B cell (primary cell): ENCODE data around the gene TTC14. TPM values are rescaled to one million over a fixed set of nuclear protein-coding genes. Genes with fewer than 3 reads are reported as not detected.

Experiments used
- ATAC-seq: fragments of 200-7000 bp; cut with Tn5 transposase; one replicate; pipeline ENCODE4 v1.10.0; 2021; ENCODE audit warnings: low read depth, mild to moderate bottlenecking, moderate number of reproducible peaks, moderate library complexity
- CTCF ChIA-PET: fragments of 350-600 bp; sonication (Branson Sonifier 250); formaldehyde crosslinking; loops from one replicate; lab custom pipeline; 2021; ENCODE audit warnings: antibody characterized with exemption, inconsistent platforms; lab: Charles Lee
- POLR2A ChIA-PET: fragments of 350-600 bp; sonication (Branson Sonifier 250); formaldehyde crosslinking; loops from one replicate; lab custom pipeline; 2021; ENCODE audit warnings: antibody characterized with exemption; lab: Charles Lee
- DNase-seq: peaks from one replicate; pipeline ENCODE4 v3.0.0; 2013
- H2AFZ ChIP-seq: 2 replicates; pipeline ENCODE4 v1.6.1; 2012; ENCODE audit warnings: mild to moderate bottlenecking, low read depth, low read length; ENCODE audit not compliant: insufficient read depth, poor library complexity, severe bottlenecking
- H3K27ac ChIP-seq, 2 donors: 1 replicate in 1 of 2; 2 replicates in 1 of 2; pipeline ENCODE4 v1.5.1; 2012 to 2013; ENCODE audit warnings: low read length in 2 of 2, mild to moderate bottlenecking in 2 of 2, moderate library complexity in 1 of 2
- H3K27me3 ChIP-seq, 4 experiments: fragments of 200-600 bp in 1 of 4; sonication (generic) in 1 of 4; replicated peaks in 1 of 4; 1 replicate in 2 of 4; 2 replicates in 2 of 4; pipeline versions ENCODE4 v1.6.1 to v1.7.0; 2013 to 2016; ENCODE audit warnings: low read length in 3 of 4, mild to moderate bottlenecking in 2 of 4, mixed read lengths in 1 of 4, moderate library complexity in 1 of 4; ENCODE audit not compliant: insufficient read depth in 4 of 4, control insufficient read depth in 3 of 4; ENCODE audit errors: control extremely low read depth in 1 of 4
- H3K36me3 ChIP-seq, 2 experiments: replicated peaks in 1 of 2; 1 replicate in 1 of 2; 2 replicates in 1 of 2; pipeline versions ENCODE4 v1.6.1 to v1.7.1; 2013; ENCODE audit warnings: low read length in 1 of 2; ENCODE audit not compliant: insufficient read depth in 2 of 2, control insufficient read depth in 1 of 2; ENCODE audit errors: control extremely low read depth in 1 of 2, extremely low read depth in 1 of 2
- H3K4me1 ChIP-seq, 2 donors: fragments of 200-600 bp in 1 of 2; sonication (generic) in 1 of 2; 1 replicate in 1 of 2; 2 replicates in 1 of 2; pipeline versions ENCODE4 v1.5.1 to v1.6.1; 2013 to 2017; ENCODE audit warnings: low read length in 2 of 2; ENCODE audit not compliant: control insufficient read depth in 2 of 2, insufficient read depth in 2 of 2
- H3K4me2 ChIP-seq: replicated peaks from 2 replicates; pipeline ENCODE3; 2012; ENCODE audit warnings: mild to moderate bottlenecking, low read depth, low read length; ENCODE audit not compliant: poor library complexity, severe bottlenecking
- H3K4me3 ChIP-seq, 5 experiments: fragments of 200-600 bp in 1 of 5; sonication (generic) in 1 of 5; 1 replicate in 3 of 5; 2 replicates in 2 of 5; pipeline versions ENCODE4 v1.5.1 to v1.7.0; 2011 to 2016; ENCODE audit warnings: low read length in 4 of 5, mild to moderate bottlenecking in 4 of 5, low read depth in 2 of 5, control low read depth in 1 of 5, moderate library complexity in 1 of 5; ENCODE audit not compliant: insufficient read depth in 1 of 5; ENCODE audit errors: control extremely low read depth in 1 of 5, extremely low read depth in 1 of 5
- H3K79me2 ChIP-seq: fragments of 200-600 bp; sonication (generic); one replicate; pipeline ENCODE4 v1.6.0; 2016; ENCODE audit warnings: low read length; ENCODE audit not compliant: control insufficient read depth, insufficient read depth
- H3K9ac ChIP-seq: fragments of 200-600 bp; sonication (generic); 2 replicates; pipeline ENCODE4 v1.6.1; 2017; ENCODE audit warnings: mild to moderate bottlenecking, low read length, moderate library complexity
- H3K9me3 ChIP-seq, 3 donors: one replicate each; pipeline versions ENCODE4 v1.6.1 to v1.7.1; 2013; ENCODE audit warnings: low read length in 2 of 3; ENCODE audit not compliant: control insufficient read depth in 2 of 3, insufficient read depth in 1 of 3; ENCODE audit errors: control extremely low read depth in 1 of 3
- H4K20me1 ChIP-seq: 2 replicates; pipeline ENCODE4 v1.6.0; 2012; ENCODE audit warnings: mild to moderate bottlenecking, low read length; ENCODE audit not compliant: insufficient read depth, control insufficient read depth, poor library complexity, severe bottlenecking
- H3K27ac Mint-ChIP-seq: one replicate; pipeline ENCODE4 v1.8.0; 2021; ENCODE audit warnings: mixed read lengths
- H3K27me3 Mint-ChIP-seq: one replicate; pipeline ENCODE4 v1.8.0; 2021; ENCODE audit warnings: mixed read lengths
- H3K4me1 Mint-ChIP-seq: one replicate; pipeline ENCODE4 v1.8.0; 2021; ENCODE audit warnings: mixed read lengths
- H3K4me3 Mint-ChIP-seq: one replicate; pipeline ENCODE4 v1.8.0; 2021; ENCODE audit warnings: mixed read lengths
- H3K9me3 Mint-ChIP-seq: one replicate; pipeline ENCODE4 v1.8.0; 2022; ENCODE audit warnings: mixed read lengths; ENCODE audit not compliant: insufficient read depth
- EZH2 ChIP-seq: IDR thresholded peaks from 2 replicates; pipeline ENCODE4 v1.6.1; 2012; ENCODE audit warnings: borderline replicate concordance, low read depth, mild to moderate bottlenecking, moderate library complexity, low read length; ENCODE audit not compliant: insufficient read depth, poor library complexity, severe bottlenecking
- WGBS: methylation state at CpG from one replicate; pipeline ENCODE4 v1.1.5; 2013; ENCODE audit warnings: missing lambda C conversion rate; ENCODE audit not compliant: insufficient coverage; 5-methylcytosine and 5-hydroxymethylcytosine counted together
- intact Hi-C: fragments of 100-400 bp; cut with micrococcal nuclease; formaldehyde crosslinking; loops from one replicate; pipeline ENCODE4 v1.10.0; 2022
- polyA plus RNA-seq: library from polyadenylated mRNA; depleted of rRNA; stranded (reverse); fragments of >200 nt; gene quantifications from 2 replicates; pipeline ENCODE4 v1.2.3, GENCODE V29; 2012
- total RNA-seq, 2 donors: library from RNA; stranded (reverse); fragments of 120-200 nt in 1 of 2; gene quantifications; 1 replicate in 1 of 2; 2 replicates in 1 of 2; pipeline versions ENCODE4 v1.2.3 to v1.2.4, GENCODE V29; 2013 to 2022
- TF ChIP-seq, protein P1 (sequence below): fragments of 200-600 bp; IDR thresholded peaks from one replicate; pipeline ENCODE4 v1.8.0; 2022; ENCODE audit warnings: antibody characterized with exemption, mild to moderate bottlenecking

The TTC14 gene
- total and polyA plus RNA-seq, 2 donors (not counting 1 experiment from before 2014, with no cell fraction given): 43.3 to 136 TPM

DNA sequence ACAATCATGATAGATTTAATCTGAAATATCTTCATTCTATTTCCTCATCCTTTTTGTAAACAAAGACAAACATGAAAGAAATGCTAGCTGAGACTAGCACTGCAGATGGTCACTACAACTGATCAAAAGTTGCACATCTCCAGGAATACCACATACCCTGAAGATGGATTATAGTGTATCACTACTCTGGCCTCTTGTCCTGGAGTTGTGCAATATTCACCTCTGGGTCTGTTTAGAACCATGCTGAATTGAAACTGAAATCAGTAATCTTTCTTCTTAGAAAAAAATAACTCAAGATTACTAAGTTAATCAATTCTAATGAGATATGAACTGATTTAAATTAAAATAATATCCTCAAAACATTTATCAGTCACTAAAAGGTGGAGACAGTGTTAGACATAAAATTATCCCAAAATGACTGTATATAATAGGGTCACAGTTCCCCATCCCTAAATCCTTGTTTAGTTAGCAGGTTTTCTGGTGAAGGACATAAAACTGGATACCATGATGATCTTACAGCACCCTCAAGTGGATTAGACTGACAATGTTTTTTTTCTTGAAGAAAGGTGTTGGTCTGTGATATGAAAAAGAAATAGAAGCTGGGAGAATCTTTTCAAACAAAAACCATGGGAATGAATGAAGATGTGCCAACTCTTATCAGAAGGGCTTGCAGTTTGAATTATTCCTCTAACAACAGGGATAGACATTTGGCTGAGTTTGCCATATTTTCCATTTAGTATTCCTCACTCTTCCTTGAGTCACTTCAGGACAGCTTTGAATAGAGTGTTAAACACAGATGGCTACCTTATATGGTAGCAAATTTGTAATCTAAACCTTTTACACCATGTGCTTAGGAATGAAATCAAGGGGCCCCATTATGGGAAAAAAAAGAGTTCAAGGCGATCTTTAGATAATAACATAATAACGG, 7.1 kb upstream of the TTC14 start:
- Histone ChIP-seq H3K9ac (no peak overlapping the region), H3K4me1 (no peaks in the 10 kb centered on the region), H3K36me3 (no peaks in the 10 kb centered on the region), H3K79me2 (no peaks in the 10 kb centered on the region), H3K4me3 (no peak overlapping the region), H2AFZ (no peak overlapping the region), H3K9me3 (peaks cover 0 to 8% (median 0%) of the 10 kb centered on the region in 3 donors), H3K27me3 (peaks cover 0 to 16% (median 4%) of the 10 kb centered on the region in 4 experiments), H3K4me2 (no peak overlapping the region), H3K27ac (no peak overlapping the region), H4K20me1 (no peaks in the 10 kb centered on the region)
- Mint-ChIP-seq H3K27ac (no peak overlapping the region), H3K27me3 (peaks cover 62% of the 10 kb centered on the region), H3K4me1 (no peaks in the 10 kb centered on the region), H3K4me3 (no peak overlapping the region), H3K9me3 (no peaks in the 10 kb centered on the region)
- no CpG with 5 or more reads among the region's 2 CpGs for WGBS
- TF ChIP-seq, protein P1, sequence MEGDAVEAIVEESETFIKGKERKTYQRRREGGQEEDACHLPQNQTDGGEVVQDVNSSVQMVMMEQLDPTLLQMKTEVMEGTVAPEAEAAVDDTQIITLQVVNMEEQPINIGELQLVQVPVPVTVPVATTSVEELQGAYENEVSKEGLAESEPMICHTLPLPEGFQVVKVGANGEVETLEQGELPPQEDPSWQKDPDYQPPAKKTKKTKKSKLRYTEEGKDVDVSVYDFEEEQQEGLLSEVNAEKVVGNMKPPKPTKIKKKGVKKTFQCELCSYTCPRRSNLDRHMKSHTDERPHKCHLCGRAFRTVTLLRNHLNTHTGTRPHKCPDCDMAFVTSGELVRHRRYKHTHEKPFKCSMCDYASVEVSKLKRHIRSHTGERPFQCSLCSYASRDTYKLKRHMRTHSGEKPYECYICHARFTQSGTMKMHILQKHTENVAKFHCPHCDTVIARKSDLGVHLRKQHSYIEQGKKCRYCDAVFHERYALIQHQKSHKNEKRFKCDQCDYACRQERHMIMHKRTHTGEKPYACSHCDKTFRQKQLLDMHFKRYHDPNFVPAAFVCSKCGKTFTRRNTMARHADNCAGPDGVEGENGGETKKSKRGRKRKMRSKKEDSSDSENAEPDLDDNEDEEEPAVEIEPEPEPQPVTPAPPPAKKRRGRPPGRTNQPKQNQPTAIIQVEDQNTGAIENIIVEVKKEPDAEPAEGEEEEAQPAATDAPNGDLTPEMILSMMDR: no peak
- no peak for TF ChIP-seq EZH2
- intact Hi-C loops: no loop called here
- ChIA-PET POLR2A (no interaction called here), CTCF (no interaction called here)
- ATAC-seq (no peak), DNase-seq (no peak)

DNA sequence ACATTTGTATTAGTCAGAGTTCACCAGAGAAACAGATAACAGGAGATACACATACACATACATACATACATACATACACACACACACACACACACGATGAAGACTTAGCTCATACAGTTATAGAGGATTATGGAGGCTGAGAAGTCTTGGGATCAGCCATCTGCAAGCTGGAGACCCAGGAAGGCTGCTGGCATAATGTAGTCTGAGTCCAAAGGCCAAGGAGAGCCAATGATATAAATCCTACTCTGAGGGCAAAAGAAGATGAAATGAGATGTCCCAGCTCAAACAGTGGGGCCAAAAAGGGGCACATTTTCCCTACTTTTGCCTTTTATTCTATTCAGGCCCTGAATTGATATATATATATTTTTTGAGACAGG, 6.4 kb upstream of the TTC14 start:
- Histone ChIP-seq H3K27ac (no peak overlapping the region), H3K79me2 (no peaks in the 10 kb centered on the region), H3K9ac (no peak overlapping the region), H4K20me1 (no peaks in the 10 kb centered on the region), H2AFZ (no peak overlapping the region), H3K4me1 (no peaks in the 10 kb centered on the region), H3K4me3 (no peak overlapping the region), H3K9me3 (peaks cover 0 to 7% (median 0%) of the 10 kb centered on the region in 3 donors), H3K27me3 (peaks cover 0 to 12% (median 4%) of the 10 kb centered on the region in 4 experiments), H3K36me3 (no peaks in the 10 kb centered on the region), H3K4me2 (no peak overlapping the region)
- Mint-ChIP-seq H3K27me3 (peaks cover 64% of the 10 kb centered on the region), H3K4me1 (no peaks in the 10 kb centered on the region), H3K4me3 (no peak overlapping the region), H3K9me3 (no peaks in the 10 kb centered on the region), H3K27ac (no peak overlapping the region)
- WGBS: no CpG with 5 or more reads among the region's 1 CpG
- CTCF ChIA-PET: no interaction called here
- POLR2A ChIA-PET: no interaction called here
- DNase-seq (no peak), ATAC-seq (no peak)
- no peak for TF ChIP-seq EZH2
- intact Hi-C loops: no loop called here
